ENCODE results near the gene ATP1A2.

The ATP1A2 gene

DNA sequence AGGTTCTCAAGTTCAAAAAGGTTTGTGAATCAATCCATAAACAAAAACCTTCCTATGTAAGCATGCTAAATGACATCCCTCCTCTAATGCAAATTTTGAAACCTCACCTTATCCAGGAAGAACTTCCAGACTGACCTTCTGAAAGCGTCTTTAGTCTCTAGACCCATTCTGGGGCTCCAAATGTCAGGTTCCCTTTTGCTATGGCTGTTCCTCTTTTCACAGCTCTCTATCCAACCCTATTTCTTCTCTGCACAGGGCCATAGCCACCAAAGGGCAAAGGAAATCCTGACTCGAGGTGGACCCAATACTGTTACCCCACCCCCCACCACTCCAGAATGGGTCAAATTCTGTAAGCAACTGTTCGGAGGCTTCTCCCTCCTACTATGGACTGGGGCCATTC, 39.2 kb downstream of the ATP1A2 start:
- no peak for DNase-seq

DNA sequence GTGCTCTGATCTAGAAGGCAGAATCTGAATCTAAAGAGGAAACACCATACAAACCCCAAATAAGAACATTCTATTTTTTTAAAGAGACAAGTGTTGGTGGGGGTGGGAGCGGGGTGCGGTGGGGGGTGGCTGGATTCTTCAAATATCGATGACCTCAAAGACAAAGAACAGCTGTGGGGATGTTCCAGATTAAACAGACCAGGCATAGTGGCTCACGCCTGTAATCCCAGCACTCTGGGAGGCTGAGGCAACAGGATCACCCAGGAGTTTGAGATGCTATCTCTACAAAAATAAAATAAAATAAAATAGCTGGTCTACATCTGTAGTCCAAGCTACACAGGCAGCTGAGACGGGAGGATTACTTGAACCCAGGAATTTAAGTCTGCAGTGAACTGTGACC, 40.8 kb downstream of the ATP1A2 start:
- no peak for DNase-seq

DNA sequence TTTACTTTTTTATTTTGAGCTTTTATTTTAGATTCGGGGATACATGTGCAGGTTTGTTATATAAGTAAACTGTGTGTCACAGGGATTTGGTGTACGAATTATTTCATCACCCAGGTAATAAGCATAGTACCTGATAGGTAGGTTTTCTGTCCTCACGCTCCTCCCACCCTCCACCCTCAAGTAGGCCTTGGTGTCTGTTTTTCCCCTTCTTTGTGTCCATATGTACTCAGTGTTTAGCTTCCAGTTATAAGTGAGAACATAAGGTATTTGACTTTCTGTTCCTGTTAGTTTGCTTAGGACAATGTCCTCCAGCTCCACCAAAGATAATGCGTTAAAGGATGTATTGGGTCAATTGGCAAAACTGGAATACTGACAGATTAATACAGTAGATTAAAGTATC, 41.6 kb downstream of the ATP1A2 start:
- no peak for DNase-seq

DNA sequence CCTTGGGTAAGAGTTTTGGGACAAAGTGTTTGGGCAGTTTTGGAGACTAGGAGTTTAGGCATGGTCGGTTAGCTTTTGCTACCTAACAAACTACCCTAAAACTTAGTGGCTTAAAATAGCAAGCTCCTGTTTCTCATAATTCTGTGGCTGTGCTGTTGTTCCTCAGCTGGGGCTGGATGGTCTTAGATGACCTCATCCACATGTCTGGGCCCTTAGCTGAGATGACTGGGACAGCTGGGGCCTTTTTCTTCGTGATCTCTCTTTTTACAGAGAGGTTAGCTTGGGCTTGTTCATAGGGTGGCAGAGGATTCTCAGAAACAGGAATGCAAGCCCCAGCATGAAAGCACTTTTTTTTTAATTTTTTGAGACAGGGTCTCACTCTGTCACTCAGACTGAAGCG, 42.5 kb downstream of the ATP1A2 start:
- DNase-seq: no peak

DNA sequence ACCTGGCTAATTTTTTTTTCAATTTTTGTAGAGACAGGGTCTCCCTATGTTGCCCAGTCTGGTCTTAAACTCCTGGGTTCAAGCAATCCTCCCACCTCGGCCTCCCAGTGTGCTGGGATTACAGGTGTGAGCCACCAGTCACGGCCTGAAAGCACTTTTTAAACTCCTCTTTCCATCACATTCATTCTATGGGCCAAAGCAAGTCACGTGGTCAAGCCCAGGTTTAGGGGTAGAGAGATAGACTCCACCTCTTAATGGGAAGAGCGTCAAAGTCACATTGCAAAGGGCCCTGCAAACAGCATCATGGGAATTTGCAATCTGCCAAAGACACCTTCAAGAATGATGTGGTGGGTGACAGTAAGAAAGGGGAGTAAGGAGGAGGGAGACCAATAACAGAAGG, 43.0 kb downstream of the ATP1A2 start:
- no peak for DNase-seq

DNA sequence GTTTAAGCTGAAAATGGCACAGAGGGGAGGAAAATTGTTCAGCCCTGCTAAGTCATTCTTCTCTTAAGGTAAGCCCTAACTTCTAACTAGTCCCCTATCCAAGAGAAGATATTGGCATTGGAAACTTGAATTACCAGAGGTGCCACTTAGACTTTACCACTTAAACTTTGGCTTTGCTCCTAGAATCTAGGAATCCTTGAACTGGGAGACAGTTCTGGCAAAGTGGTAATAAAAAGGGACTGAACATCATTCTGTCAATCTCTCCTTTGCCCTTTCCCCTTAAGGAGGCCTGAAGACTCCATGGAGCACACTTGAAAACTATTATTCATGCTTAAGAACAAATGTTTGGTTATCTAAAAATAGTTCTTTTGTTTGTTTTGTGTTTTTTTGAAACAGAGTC, 44.3 kb downstream of the ATP1A2 start:
- DNase-seq: no peak

DNA sequence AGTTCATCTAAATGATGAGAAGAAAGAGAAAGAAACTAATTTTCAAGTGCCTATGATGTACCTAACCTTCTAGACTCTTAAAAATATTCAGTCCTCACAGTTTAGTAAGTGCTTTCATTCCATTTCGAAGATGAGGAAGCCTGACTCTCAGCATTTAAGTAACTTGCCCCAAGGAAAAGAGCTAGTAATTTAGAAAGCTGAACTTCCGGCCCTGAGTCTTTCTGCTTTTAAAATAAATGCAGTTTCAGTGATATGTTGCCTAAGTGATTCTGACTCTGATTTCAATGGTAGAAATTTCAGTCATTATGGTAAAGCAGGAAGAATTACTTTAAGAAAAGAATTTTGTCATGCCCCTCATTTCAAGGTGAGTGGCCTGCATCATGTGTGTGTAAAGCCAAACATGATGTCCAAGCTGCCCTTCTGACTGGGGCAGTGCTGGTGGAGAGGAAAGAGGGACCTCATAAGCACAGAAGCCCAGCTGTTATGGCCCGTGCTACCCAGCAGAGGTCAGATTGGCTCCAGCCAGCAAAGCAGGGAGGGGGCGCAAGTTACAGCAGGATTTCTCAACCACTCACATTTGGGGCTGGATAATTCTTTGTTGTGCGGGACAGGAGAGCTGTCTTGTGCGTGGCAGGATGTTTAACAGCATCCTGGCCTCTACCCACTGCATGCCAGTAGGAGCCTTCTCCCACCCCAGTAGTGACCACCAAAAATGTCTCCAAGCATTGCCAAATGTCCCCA, 46.6 kb downstream of the ATP1A2 start:
- no peak for DNase-seq

DNA sequence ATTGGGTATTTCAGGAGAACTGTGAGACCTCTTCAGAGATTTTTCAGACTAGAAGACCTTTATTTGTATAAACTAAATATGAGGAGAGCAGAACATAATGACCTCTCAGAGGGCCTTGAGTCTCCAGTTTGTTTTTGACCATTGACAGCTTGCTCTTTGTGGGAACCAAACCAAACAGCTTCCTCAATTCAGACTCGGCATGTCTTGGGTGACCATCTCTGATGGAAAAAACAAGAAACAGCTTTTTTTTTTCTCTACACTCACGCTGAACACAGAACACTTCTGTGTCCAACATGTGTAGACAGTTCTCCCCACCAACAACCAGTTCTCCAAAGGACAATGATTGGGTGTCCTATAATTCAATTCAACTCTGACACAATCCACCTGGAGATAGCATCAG, 47.4 kb downstream of the ATP1A2 start:
- no peak for DNase-seq

DNA sequence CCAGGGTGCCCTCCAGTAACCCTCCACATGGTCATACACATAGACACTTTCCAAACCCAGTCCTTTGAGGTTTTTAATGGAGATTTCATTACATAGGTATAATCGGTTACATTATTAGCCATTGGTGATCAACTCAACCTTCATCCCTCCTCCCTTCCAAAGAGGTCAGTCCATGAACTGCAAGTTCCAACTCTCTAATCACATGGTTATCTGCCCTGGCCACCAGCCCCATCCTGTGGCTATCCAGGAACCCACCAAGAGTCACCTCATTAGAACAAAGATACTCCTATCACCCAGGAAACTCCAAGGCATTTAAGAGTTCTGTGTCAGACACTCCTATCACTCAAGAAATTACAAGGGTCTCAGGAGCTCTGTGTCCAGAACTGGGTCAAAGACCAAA, 48.1 kb downstream of the ATP1A2 start:
- DNase-seq: no peak

DNA sequence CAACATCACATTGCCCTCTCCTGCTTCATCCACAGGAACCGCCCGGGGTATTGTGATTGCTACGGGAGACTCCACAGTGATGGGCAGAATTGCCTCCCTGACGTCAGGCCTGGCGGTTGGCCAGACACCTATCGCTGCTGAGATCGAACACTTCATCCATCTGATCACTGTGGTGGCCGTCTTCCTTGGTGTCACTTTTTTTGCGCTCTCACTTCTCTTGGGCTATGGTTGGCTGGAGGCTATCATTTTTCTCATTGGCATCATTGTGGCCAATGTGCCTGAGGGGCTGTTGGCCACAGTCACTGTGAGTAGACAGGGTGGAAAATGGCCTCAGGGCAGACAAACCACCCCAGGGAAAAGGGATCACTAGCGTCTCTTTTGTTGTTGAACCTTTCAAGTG, 48.6 kb downstream of the ATP1A2 start:
- no peak for DNase-seq

DNA sequence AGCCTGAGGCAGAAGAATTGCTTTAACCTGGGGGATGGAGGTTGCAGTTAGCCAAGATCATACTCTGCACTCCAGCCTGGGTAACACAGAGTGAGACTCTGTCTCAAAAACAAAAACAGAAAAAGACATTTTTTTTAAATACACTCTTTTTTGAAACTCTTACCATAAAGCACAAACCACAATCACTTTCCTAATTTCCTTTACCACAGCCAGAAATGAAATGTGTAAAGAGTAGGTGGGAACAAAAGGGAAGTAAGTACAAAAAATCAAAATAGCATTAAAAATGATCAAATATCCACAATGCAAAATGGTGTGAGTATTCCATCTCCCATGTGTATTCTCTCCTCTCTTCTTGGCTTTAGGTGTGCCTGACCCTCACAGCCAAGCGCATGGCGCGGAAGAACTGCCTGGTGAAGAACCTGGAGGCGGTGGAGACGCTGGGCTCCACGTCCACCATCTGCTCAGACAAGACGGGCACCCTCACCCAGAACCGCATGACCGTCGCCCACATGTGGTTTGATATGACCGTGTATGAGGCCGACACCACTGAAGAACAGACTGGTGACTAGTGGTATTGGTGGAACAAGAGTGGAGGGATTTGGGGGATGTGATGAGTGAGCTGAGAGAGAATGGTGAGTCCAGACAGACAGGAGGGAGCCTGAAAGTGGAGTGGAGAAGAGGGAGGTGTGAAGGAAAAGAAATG, 50.8 kb downstream of the ATP1A2 start:
- no peak for DNase-seq

DNA sequence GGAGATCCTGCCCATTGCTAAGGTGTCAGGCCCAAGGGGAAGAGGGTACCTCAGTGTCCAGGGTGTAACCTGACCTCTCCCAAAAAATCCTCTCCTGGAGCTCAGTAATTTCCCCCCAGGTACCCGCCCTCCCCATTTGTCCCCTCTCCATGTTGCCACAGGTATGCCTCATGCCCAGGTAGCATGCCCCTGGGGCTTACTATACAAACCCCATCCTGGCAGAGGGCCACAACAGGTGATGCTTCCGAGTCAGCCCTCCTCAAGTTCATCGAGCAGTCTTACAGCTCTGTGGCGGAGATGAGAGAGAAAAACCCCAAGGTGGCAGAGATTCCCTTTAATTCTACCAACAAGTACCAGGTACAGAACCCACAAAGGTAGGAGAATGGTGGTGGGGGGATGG, 51.5 kb downstream of the ATP1A2 start:
- DNase-seq: no peak

DNA sequence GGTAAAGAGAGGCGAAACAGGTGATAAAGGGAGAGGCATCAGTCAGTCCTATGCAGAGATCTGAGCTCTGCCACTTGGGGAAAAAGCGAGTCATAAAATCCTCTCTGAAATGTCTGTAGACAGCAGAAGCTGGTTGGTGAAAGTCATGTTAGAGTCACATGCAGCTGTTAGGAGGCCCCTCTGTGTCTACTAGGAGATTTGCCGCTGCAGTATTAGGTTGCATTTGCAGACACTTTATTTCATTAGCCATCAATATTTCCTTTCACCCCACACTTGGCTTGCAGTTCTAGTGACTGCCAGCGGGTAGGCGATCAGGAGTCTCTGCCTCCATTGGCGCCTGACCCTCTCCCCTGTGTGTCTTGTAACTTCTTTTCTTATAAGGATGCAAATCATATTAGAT, 52.0 kb downstream of the ATP1A2 start:
- DNase-seq: no peak

DNA sequence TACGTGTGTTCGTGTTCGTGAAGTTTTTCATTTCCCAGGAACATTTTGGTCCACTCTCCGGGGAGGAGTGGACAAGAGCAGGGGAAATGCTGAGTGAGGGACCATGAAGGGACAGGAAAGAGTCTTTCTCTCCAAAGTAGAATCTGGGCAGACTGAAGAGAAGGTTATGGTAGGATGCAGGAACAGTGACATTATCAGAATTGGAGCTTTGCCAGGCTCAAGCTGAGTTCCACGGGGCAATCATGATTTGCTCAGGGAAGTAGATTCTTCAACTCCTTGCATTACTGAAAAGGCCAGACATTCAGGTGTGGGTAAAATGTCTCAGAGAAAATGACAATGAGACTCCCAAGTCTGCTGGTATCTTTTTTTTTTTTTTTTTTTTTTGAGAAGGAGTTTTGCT, 52.5 kb downstream of the ATP1A2 start:
- DNase-seq: no peak

DNA sequence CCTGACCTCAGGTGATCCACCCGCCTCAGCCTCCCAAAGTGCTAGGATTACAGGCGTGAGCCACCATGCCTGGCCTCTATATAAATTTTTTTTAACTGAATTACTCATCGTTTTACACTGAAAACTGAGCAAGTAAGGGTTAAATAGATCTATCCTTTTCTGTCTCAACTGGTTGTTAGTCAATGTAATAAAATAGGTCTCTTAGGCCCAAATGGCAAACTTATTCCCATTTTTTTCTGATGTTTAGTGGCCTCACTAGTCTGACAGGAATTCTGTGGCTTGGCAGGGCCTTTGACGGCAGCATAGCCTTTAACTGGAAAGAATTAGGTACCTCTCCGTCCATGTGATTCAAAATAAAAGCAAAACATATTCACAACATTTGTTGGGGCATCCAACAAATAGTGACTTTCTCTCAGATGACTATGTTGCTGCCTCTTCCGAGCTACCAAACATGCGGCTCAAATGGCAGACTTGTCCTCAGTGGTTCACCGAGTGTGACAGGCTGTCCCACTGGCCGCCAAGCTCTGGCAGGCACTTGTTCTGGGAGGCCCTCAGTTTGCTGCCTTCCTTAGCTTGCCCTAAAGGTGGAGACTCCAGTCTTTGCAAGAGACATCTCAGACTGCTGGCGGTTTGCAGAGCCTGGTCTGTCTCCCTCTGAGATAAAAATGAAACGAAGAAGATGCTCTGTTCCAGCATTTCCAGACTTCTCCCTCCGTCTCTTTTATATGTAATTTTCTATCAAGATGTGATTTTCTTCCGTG, 53.2 kb downstream of the ATP1A2 start:
- DNase-seq: peak; percentile 44

DNA sequence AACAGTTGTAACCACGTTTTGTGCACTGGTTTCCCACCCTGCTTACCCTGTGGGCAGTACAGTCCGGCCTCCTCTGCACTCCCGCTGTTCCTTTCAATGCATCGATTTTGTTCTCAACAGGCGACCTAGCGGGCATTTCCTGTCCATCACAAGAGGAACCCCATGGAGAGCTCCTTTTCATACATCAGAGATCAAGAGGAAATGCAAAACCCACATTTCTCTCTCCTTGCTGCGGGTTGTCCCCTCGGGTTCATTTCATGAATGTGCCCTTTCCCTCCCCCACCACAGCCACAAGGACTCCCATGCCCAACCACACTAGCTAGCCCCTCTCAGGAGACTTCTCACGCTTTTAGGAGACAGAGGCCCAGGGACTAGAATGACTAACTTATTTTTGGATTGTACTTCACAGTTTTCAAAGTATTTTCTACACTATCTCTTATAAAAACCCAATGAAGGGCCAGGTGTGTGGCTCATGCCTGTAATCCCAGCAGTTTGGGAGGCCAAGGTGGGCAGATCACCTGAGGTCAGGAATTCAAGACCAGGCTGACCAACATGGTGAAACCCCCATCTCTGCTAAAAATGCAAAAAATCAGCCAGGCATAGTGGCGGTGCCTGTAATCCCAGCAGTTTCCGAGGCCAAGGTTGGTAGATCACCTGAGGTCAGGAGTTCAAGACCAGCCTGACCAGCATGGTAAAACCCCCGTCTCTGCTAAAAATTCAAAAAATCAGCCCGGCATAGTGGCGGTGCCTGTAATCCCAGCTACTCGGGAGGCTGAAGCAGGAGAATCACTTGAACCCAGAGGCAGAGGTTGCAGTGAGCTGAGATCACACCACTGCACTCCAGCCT, 54.2 kb downstream of the ATP1A2 start:
- DNase-seq: no peak

DNA sequence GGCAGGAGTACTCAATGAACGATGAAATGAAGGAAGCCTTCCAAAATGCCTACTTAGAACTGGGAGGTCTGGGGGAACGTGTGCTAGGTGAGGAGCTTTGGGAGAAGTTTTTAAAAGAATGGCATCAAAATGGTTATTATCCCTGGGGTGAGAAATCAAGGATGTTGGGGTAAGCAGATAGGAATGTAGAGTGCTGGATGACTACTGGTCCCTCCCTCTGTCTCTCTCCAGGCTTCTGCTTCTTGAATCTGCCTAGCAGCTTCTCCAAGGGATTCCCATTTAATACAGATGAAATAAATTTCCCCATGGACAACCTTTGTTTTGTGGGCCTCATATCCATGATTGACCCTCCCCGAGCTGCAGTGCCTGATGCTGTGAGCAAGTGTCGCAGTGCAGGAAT, 55.8 kb downstream of the ATP1A2 start:
- no peak for DNase-seq

DNA sequence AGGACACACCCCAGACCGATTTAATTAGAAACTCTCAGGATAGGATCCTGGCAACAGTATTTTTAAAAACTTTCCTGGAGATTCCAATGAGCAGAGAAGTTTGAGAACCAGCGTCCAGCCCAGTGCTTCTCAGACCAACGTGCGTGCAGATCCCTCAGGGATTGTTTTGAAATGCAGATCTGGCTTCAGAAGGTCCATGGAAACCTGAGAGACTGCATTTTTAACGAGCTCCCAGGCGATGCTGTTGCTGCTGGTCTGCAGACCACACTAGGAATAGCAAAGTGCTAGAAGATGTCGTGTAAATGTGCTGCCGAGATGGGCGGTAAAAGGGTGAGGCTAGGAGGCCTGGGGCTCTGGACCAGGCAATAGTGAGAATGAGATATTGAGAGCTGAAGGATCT, 56.4 kb downstream of the ATP1A2 start:
- no peak for DNase-seq

DNA sequence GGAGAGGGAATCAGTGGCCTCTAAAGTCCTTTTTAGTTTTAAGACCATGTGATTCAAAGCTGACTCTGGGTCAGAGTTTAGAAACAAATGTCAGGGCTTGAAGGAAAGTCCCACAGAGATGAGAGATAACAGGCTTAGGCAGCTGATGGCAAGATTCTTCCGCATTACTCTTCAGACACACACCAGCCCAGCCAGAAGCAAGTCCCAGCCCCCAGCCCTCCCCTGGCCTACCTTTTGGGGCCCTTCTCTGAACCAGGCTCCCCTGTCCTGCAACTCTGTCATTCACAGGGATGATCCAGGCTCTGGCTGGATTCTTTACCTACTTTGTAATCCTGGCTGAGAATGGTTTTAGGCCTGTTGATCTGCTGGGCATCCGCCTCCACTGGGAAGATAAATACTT, 61.7 kb downstream of the ATP1A2 start:
- no peak for DNase-seq

DNA sequence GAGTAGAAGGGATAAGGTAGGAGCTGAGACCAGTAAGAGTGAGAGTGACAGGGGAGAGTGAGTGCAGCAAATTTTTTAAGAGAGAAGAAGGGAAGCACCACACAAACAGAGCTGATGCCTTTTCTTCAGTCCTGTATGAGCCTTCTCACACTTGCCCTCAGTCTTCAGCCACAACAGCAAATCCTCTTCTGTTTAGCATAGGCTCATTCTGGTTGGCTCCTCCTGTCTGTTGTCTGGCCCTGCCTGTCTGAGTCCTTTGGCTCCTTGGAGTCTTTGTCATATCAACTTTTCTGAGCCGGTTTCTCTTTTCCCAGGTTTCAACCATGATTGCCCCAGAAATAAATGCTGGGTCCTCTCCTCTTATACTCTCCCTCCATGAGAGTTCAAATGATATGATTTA, 62.1 kb downstream of the ATP1A2 start:
- DNase-seq: no peak

DNA sequence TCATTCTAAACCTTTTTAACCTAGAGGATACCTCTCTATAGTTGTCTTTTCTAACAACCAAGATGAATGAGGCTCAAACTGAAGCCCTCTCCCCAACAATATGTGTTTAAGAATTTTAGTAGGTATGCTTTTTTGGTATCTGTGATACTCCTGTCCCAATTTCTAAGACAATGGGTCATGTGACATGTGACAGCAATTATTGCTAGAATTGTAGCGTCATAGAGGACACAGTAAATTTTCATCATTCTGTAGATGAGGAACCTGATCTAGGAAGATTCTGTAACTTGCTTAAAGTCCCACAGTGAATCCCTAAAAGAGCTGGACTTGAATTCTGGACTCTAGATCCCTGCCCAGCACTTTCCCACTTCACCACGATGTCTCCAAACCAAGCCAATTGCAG, 63.2 kb downstream of the ATP1A2 start:
- DNase-seq: no peak

DNA sequence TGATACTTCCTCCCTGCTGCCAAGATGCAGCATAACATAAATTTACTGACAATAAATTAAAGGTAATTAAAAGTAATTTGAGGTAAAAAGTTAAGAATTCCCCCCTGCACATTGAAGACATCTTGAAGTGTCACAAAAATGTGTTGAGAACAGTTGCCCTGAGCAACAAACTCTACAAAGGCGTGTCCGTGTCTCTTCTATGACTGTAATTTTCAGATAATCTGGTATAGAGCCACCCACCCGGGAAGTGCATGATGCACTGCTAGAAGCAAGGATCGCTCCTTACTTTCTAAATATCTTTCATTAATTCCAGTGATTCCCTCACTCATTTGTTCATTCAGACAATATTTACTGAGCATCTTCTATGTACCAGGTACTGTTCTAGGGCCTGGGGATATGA, 63.8 kb downstream of the ATP1A2 start:
- no peak for DNase-seq

DNA sequence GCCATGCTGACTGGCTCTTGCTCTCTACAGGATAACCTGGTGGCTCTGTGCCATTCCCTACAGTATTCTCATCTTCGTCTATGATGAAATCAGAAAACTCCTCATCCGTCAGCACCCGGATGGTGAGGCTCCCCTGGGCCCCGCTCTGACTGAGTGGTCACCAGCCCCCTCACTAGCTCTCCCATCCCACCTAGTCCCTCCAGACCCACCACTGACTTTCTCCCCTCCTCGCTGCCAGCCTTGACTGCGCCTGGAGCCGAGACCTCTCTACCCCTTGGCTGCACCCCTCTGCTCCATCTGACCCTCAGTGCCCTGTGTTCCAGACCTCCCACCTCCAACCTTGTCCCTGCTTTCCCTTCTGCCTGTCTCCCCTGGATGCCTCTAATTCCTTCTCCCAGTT, 70.7 kb downstream of the ATP1A2 start:
- DNase-seq: no peak
